HepG2 (cell line): ENCODE data around the gene CNTN5.

Experiments used
- CREB1 ChIP-seq, 2 experiments: fragments of 450-650 bp in 1 of 2; IDR thresholded peaks; 2 replicates each; pipeline ENCODE4 v1.6.1; 2016 to 2017; ENCODE audit warnings: control low read depth in 1 of 2, mild to moderate bottlenecking in 1 of 2, missing compliant biosample characterization in 1 of 2, missing genetic modification characterization in 1 of 2
- FOXP4 ChIP-seq: sonication (generic); formaldehyde crosslinking; IDR thresholded peaks from 2 replicates; pipeline ENCODE4 v1.4.0; 2020; ENCODE audit warnings: missing genetic modification reagents
- KLF15 ChIP-seq: sonication (generic); formaldehyde crosslinking; IDR thresholded peaks from 2 replicates; pipeline ENCODE4 v1.8.1; 2023; ENCODE audit warnings: borderline replicate concordance, mild to moderate bottlenecking, inconsistent platforms, missing genetic modification reagents, mixed read lengths
- PHF8 ChIP-seq: sonication (generic); formaldehyde crosslinking; IDR thresholded peaks from 2 replicates; pipeline ENCODE4 v1.5.0; 2020; ENCODE audit warnings: missing genetic modification reagents
- U2AF2 ChIP-seq: fragments of 200-400 bp; formaldehyde crosslinking; IDR thresholded peaks from 2 replicates; pipeline ENCODE4 v1.6.1; 2017; ENCODE audit warnings: low read depth, mild to moderate bottlenecking, low read length
- ZMYM3 ChIP-seq: sonication (generic); formaldehyde crosslinking; IDR thresholded peaks from 2 replicates; pipeline ENCODE4 v1.5.1; 2020; ENCODE audit warnings: mild to moderate bottlenecking, missing genetic modification reagents
- ZNF180 ChIP-seq: sonication (generic); formaldehyde crosslinking; IDR thresholded peaks from 2 replicates; pipeline ENCODE4 v1.4.0; 2020; ENCODE audit warnings: low read depth, missing genetic modification reagents, borderline replicate concordance
- ZNF362 ChIP-seq: sonication (generic); formaldehyde crosslinking; IDR thresholded peaks from 2 replicates; pipeline ENCODE4 v1.4.0; 2020; ENCODE audit warnings: missing genetic modification reagents, mild to moderate bottlenecking, borderline replicate concordance
- ZNF766 ChIP-seq: sonication (generic); formaldehyde crosslinking; IDR thresholded peaks from 2 replicates; pipeline ENCODE4 v1.5.0; 2020; ENCODE audit warnings: missing genetic modification reagents, borderline replicate concordance

DNA sequence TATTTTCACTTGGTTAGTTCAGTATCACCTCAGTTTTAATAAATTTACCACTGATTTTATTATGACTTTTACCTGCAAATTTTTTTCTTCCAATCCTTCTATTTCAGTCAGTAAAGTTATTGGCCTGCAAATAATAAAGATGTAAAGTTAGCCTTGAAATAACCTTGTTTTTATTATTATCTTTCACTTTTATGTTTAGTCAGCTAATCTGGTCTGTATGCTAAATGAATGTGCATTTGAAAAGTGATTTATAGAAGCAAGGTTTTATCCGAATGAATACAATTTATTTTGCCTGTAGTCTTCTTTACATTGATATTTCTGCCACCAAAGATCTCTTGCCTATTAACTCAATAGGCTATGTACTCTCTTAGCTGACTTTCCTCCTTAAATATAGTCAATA lies 425.7 kb downstream of the CNTN5 start:
- TF ChIP-seq ZMYM3 (CRISPR knock-in tag) (no peak), PHF8 (CRISPR knock-in tag) (no peak), ZNF766 (CRISPR knock-in tag) (no peak), U2AF2 (no peak), ZNF180 (CRISPR knock-in tag) (no peak), ZNF362 (CRISPR knock-in tag) (no peak), KLF15 (CRISPR knock-in tag) (no peak), CREB1 (IDR thresholded peaks at IDR 0.05) (no peak), CREB1 (CRISPR knock-in tag; IDR thresholded peaks at IDR 0.05) (no peak), FOXP4 (CRISPR knock-in tag) (no peak)
